Glomerular endothelial cell (primary cell): ENCODE data around the gene GALP. TPM values are rescaled to one million over a fixed set of nuclear protein-coding genes. Genes with fewer than 3 reads are reported as not detected.
"Not testable (repeated sequence)": the region's sequence is repeated elsewhere in the genome, so short reads cannot be mapped to it uniquely, and the experiment has no call there.

Experiments
- DNase-seq: peaks from one replicate; pipeline ENCODE4 v3.0.0-alpha.2; 2011; ENCODE audit warnings: low read depth, low spot score; ENCODE audit errors: extremely low read depth
- total RNA-seq: library from RNA; depleted of rRNA; stranded (reverse); fragments of >200 nt; gene quantifications from 2 replicates; pipeline ENCODE4 v1.2.3, GENCODE V29; 2015

Gene GALP
- total RNA-seq, 1 donor from 2014 or later: not detected

DNA sequence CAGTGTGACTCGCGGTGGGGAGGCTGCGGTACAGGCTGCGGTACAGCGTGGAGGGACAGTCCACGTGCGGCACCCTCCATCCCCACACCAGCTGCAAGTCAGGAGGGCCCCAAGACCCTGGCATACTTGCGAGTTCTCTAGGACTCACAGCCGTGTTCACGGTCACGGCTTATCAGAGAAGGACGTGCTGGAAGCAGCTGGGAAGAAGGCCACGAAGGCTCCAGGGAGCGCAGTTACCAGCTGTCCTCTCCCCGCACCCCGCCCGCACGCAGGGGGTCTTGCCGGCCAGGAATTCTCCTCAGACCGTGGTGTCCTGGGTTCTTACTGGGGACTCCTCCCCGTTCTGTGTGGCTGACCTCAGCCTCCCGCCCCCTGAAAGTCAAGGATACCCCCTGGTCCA is 28.5 kb upstream of the GALP start:
- DNase-seq: no peak

DNA sequence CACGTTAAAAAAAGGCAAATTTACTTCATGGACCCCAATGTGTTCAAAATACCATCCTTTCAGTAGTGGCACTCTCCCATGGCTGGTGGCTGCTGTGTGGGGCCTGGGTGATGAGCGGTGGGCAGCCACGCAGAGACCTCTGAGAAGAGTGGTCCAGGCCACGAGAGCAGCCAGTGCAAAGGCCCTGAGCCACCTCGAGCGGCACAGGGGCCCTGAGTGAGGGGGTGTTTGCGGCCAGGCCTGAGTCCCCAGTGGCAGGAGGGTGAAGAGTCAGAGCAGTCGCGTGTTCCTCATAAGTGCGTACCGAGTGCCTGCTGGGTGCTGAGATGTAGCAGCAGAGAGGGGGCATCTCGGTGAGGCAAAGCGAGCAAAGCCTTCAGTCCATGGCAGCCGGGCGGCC is 27.7 kb upstream of the GALP start:
- no peak for DNase-seq

DNA sequence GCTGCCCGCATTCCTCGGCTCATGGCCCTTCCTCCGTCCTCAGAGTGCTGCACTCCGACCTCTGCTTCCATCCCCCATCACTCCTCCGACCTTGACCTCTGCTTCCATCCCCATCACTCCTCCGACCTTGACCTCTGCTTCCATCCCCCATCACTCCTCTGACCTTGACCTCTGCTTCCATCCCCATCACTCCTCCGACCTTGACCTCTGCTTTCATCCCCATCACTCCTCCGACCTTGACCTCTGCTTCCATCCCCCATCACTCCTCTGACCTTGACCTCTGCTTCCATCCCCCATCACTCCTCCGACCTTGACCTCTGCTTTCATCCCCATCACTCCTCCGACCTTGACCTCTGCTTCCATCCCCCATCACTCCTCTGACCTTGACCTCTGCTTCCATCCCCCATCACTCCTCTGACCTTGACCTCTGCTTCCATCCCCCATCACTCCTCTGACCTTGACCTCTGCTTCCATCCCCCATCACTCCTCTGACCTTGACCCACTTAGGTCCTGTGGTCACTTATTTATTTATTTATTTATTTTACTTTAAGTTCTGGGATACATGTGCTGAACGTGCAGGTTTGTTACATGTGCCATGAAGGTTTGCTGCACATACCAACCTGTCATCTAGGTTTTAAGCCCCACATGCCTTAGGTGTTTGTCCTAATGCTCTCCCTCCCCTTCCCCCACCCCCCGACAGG is 26.7 kb upstream of the GALP start:
- not testable (repeated sequence) for DNase-seq

DNA sequence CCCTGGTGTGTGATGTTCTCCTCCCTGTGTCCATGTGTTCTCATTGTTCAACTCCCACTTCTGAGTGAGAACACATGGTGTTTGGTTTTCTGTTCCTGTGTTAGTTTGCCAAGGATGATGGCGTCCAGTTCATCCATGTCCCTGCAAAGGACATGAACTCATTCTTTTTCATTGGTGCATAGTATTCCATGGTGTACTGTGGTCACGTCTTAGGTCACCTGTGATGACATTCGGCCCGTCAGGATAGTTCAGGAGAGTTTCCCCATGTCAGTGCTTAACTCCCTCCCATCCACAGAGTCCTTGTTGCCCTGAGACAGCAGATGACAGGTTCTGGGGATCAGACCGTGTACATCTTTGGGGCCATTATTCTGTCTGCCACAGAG is 26.2 kb upstream of the GALP start:
- no peak for DNase-seq

DNA sequence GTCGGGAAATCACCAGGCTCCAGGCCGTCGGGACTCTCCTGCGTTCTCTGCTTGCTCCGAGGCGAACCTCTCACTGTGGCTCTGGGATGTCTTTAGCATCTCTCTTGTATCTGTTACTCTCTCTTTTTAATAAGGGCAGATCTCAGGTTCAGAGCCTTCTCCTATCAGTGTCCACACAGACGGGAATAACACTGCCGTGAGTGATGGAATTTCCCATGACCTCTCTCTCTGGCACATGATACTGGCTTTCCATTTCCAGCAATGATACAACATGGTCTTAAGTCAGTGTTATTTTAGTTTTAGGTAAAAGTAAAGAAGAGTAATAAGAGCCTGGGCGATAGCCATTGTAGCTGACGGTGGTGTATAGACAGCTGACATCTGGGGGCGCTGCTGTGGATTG is 25.4 kb upstream of the GALP start:
- no peak for DNase-seq

DNA sequence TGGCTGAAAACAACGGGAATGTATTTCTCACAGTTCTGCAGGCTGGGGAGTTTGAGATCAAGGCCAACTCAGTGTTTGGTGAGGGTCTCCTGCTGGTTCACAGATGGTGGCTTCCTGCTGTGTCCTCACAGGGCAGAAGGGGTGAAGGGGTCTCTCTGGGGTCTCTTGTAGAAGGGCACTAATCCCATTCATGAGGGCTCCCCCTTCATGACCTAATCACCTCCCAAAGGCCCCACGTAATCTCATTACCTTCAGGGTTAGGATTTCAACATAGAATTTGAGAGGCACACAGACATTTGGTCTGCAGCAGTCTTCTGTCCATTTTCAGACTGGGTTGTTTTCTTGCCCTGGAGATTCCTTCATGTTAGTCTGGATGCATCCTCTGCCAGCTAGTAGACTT is 23.2 kb upstream of the GALP start:
- no peak for DNase-seq

DNA sequence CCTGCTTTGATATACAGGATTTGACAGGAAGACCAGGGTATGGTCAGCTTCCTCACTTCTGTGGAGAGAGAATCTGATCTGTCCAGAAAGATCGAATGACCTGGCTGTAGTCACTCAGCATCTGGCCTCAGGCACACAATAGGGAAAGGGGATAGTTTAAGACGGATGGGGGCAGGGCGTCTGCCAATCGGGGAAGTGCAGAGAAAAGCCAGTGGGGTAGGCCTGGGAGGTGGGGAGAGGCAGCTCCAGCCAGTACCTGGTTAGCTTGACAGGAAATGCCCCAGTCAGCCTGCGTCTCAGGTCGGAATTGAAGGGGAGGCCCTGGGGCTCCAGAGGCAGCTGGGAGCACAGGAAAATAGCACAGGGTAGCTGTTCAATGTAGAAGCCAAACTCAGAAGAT is 22.3 kb upstream of the GALP start:
- no peak for DNase-seq

DNA sequence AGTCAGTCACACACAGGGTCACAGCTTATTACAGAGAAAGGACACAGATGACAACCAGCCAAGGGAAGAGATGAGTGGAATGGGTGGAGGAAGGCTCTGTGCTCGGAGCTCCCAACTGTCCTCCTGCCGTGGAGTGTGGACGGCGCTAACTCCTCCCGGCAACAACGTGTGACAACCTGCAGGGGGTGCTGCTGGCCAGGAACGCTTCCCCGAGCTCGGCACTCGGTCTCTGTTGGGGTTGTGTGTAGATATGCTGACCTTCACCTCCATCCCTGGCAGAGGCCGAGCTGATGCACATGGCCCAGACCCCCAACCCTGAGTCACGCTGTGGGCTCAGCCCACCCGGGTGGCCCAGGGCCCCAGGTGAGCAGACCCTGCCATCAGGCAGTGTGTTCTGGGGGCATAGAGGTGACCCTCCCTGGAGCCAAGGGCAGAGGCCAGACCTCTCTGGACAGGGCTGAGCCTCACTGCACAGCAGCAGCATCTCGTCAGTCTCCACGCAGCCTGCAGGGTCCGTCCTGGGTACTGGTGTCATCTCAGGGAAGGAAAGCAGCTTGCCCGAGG is 20.6 kb upstream of the GALP start:
- no peak for DNase-seq

DNA sequence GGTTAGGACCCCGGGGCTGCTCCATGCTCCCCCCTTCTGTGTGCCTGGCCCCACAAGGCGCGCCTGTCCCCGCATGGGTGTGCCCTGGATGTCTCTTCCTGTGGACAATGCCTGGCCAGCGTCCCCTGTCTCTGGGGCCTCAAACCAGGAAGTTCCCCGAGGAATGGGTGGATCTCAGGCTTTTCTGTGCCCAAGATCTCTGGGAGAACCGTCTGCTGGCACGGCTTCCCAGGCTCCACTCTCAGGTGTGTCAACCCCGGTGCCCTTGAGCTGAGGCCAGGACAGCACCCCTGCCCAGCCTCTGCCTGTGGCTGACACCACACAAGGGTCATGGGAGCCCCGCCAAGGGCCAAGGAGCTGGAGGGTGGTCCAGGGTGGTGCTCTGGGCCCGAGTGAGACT is 19.0 kb upstream of the GALP start:
- no peak for DNase-seq

DNA sequence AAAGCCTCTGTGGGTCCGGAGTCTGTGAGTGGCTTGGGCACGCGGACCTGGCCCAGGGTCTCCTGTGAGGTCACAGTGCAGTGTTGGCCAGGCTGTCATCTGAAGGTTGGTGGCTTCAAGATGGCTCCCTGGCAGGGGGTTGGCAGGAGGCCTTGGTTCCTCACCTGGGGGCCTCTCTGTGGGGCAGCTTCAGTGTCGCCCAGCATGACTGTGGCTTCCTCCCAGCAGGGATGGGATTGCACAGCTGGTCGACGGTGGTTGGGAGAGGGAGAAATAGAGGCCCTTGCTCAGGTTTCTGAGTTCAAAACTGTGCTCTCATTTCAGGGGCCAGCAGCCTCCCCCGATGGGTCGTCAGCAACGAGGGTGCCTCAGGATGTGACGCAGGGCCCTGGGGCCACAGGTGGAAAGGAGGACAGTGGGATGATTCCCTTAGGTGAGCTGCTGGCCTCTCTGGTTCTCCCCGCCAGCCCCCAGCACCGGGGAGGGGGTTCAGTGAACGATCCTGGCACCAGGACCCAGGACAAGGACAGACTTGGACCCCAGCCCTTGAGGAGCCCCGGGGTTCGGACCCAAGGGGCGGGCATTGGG is 17.5 kb upstream of the GALP start:
- no peak for DNase-seq

DNA sequence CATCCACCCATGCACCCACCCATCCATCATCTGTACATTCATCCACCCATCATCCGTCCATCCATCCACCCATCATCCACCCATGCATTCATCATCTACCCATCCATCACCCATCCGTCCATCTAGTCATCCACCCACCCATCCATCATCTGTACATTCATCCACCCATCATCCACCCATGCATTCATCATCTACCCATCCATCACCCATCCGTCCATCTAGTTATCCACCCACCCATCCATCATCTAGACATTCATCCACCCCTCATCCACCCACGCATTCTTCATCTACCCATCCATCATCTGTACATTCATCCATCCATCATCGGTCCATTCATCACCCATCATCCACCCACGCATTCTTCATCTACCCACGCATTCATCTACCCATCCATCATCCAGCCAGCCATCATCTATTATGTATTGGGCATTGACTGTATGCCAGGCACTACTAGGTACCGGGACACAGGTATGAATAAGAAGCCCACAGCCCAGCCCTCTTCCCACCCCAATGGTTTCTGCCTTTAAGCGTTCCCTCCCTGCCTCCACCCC is 16.7 kb upstream of the GALP start:
- DNase-seq: no peak

DNA sequence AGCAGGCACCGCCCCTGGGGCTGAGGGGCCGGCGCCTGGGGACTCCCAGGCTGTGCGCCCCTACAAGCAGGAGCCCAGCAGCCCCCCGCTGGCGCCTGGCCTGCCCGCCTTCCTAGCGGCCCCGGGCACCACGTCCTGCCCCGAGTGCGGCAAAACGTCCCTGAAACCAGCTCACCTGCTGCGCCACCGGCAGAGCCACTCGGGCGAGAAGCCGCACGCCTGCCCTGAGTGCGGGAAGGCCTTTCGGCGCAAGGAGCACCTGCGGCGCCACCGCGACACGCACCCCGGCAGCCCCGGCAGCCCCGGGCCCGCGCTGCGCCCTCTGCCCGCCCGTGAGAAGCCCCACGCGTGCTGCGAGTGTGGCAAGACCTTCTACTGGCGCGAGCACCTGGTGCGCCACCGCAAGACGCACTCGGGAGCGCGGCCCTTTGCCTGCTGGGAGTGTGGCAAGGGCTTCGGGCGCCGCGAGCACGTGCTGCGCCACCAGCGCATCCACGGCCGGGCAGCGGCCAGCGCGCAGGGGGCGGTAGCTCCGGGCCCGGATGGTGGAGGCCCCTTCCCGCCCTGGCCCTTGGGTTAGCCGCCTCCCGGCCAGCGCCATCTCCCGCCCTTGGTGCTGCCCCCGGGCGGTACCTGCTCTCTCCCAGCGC is 16.1 kb upstream of the GALP start:
- no peak for DNase-seq

DNA sequence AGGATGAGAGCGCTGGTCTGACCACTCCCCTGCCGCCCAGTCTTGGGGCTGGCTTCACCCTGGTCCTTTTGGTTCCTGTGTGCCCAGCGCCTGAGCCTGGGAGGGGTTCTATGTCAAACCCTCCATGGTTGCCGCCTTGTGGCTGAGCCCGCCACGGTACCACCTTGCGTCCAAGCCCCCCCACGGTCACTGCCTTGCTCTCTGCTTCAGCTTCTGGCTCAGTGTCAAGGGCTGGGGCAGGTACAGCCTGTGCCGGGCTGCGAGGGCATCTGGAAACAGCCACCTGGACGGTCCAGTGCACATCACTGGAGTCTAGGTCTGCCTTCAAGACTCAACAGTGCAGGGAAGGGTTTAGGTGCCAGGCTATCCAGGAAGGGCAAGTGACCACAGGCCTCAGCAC is 14.3 kb upstream of the GALP start:
- DNase-seq: no peak

DNA sequence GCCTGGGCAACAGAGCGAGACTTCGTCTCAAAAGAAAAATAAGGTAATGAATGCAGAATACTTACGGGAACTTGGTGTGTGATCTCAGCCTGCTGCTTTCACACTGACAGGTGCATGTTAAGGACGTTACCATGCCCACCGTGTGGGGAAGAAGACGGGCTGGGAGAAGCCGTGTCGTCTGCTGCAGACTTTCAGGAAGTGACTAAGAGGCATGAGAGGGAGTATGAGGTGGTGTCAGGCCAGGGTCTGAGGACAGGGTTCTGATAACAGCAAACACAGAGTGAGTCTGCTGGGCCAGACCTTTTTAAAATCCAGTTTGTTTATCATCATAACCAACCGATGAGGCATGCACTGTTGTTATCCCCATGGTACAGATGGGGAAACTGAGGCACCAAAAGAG is 13.6 kb upstream of the GALP start:
- no peak for DNase-seq

DNA sequence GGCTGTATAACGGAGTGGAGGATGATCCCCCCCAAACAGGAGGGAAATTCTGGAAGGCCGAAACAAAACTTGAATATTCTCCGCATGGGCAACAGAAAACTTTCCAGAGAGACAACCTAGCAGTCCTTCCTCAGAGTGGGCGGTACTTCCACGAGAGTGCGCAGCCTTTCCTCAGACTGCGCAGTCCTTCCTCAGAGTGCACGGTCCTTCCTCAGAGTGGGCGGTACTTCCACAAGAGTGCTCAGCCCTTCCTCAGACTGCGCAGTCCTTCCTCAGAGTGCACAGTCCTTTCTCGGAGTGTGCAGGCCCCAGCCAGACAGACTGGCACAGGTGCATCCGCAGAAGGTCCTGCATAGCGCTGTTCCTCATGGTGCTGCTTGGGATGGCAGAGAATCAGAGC is 12.7 kb upstream of the GALP start:
- DNase-seq: no peak

DNA sequence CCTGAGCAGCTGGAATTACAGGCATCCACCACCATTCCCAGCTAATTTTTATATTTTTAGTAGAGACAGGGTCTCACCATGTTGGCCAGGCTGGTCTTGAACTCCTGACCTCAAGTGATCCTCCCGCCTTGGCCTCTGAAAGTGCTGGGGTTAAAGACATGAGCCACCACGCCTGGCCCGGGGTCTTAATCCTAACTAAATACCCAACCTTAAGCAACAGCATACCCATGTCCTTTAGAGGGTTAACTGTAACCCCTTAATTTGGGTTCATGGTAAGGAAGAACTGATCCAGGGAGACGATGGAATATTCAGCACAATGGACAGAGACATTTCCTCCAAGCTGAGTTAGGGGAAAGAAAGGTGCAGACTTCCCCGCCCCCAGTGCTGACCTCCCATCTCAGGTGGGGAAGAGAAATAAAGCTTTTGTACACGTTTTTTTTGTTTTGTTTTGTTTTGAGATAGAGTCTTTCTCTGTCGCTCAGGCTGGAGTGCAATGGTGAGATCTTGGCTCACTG is 8.7 kb upstream of the GALP start:
- no peak for DNase-seq

DNA sequence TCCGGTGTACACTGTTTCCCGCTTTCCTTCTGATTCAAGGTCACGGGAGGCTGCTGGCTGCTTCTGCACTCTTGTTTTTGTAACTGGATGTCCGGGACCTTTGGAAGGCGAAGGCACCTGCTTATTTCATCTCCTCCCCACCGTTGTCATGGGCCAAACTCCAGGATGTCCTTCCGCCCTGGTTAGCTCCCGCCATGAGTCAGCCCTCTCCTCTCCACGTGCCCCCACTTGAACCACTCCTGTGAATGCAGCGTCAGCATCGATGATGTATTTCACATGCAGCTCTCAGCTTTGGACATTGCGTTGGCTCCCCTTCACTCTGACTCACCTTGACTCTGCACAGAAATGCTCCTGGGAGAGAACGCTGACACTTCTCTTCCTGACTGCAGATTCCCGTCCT is 5.5 kb upstream of the GALP start:
- no peak for DNase-seq

DNA sequence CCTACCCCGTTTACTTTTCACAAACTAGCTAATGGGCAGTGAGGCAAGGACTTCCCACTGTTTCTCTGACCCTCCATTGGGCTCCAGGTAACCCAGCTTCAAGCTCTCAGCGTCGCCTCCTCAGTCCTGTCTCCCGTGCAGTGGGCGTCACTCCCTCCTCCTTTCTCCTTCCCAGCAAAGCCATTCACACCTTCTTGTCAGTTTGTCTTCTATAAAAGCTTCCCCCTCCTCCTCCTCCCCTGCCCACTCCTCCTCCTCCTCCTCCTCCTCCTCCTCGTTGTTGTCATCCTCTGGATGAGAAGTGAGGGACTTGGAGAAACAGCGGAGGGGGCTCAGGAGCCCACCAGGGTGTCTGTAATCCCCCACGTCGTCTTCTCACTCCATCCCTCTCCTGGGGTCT is 1.7 kb upstream of the GALP start:
- DNase-seq: no peak

DNA sequence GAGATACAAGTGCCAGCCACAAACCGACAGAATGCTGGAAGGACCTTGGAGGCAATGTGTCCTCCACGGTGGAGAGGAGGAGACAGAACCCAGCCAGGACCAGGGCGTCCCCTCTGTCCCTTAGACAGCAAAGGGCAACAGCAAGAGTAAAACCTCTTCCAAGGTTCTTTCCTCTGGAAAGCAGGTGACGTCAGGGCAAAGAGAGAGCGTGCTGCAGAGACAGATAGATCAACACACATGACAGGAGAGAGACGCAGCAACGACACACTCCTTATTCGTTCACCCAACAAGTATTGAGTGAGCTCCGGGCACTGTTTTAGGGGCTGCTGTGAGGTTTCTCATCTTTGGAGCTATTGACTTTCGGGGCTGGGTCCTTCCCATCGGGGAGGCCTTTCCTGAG is 1.3 kb upstream of the GALP start:
- DNase-seq: no peak

DNA sequence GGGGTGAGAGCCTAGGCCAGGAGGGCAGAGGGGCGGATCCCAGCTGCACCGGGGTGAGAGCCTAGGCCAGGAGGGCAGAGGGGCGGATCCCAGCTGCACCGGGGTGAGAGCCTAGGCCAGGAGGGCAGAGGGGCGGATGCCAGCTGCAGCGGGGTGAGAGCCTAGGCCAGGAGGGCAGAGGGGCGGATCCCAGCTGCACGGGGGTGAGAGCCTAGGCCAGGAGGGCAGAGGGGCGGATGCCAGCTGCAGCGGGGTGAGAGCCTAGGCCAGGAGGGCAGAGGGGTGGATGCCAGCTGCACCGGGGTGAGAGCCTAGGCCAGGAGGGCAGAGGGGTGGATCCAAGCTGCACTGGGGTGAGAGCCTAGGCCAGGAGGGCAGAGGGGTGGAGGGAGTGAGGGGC is 502 bp downstream of the GALP start:
- not testable (repeated sequence) for DNase-seq

DNA sequence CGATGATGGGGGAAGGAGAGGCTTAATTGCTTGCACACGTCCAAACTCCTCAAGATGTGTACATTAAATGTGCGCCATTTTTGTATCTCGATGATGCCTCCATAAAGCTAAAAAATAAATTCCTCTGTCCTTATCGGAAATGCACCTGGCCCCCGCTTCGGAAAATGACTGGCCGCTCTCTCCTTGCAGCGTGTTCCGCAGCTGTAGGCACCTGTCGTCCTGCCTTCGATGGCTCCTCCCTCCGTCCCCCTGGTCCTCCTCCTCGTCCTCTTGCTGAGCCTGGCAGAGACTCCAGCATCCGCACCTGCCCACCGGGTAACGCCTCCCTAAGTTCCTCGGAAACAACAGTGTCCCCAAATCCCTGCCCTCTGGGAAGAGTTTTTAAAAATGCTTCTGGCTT is 1.1 kb downstream of the GALP start:
- DNase-seq: no peak
